Thymus (tissue), 11 donors: ENCODE measurements around the gene CFDP1. TPM values are rescaled to one million over a fixed set of nuclear protein-coding genes. Genes with fewer than 3 reads are reported as not detected.

Source experiments
- DNase-seq, 9 donors: peaks; one replicate each; pipeline ENCODE4 v3.0.0-alpha.2; 2013; ENCODE audit warnings: low spot score in 9 of 9, low read depth in 6 of 9, missing footprints in 1 of 9
- H3K27ac ChIP-seq, 2 donors: one replicate each; pipeline ENCODE4 v1.5.1; 2013; ENCODE audit warnings: control low read depth in 1 of 2, low read depth in 1 of 2, low read length in 1 of 2, mild to moderate bottlenecking in 1 of 2, moderate library complexity in 1 of 2
- H3K27me3 ChIP-seq, 2 donors: one replicate each; pipeline ENCODE4 v1.5.1; 2013; ENCODE audit warnings: low read length in 1 of 2; ENCODE audit not compliant: control insufficient read depth in 2 of 2, insufficient read depth in 1 of 2
- H3K36me3 ChIP-seq, 2 donors: one replicate each; pipeline ENCODE4 v1.5.1; 2013; ENCODE audit warnings: low read length in 1 of 2, mild to moderate bottlenecking in 1 of 2, moderate library complexity in 1 of 2; ENCODE audit not compliant: control insufficient read depth in 2 of 2, insufficient read depth in 2 of 2
- H3K4me1 ChIP-seq, 2 donors: one replicate each; pipeline ENCODE4 v1.5.1; 2013; ENCODE audit warnings: low read length in 2 of 2; ENCODE audit not compliant: control insufficient read depth in 2 of 2, insufficient read depth in 2 of 2
- H3K4me3 ChIP-seq, 2 donors: one replicate each; pipeline ENCODE4 v1.5.1; 2013; ENCODE audit warnings: low read length in 2 of 2, control low read depth in 1 of 2, mild to moderate bottlenecking in 1 of 2
- H3K9me3 ChIP-seq, 2 donors: one replicate each; pipeline ENCODE4 v1.5.1; 2013; ENCODE audit warnings: low read length in 1 of 2, mild to moderate bottlenecking in 1 of 2; ENCODE audit not compliant: control insufficient read depth in 2 of 2, insufficient read depth in 1 of 2
- WGBS: extraction: QIAGEN DNeasy Blood & Tissue Kit; methylation state at CpG from one replicate; pipeline ENCODE4 v1.1.7; 2013; 5-methylcytosine and 5-hydroxymethylcytosine counted together
- polyA plus RNA-seq: library from polyadenylated mRNA; stranded (reverse); fragments of 200-250 nt; gene quantifications from one replicate; pipeline ENCODE4 v1.2.3, GENCODE V29; 2013
- total RNA-seq: library from RNA; stranded (reverse); fragments of 120-200 nt; gene quantifications from one replicate; pipeline ENCODE4 v1.2.4, GENCODE V29; 2013
- donor health status: healthy.

Gene CFDP1
- total and polyA plus RNA-seq, 2 donors: 78.3 to 78.5 TPM

GRCh38 chr16:75244844-75245758 is 188.2 kb downstream of the CFDP1 start:
- Histone ChIP-seq H3K36me3 (no peaks in the 10 kb centered on the region), H3K9me3 (no peaks in the 10 kb centered on the region), H3K27me3 (peaks cover 32 to 55% of the 10 kb centered on the region in 2 donors), H3K4me1 (peaks cover 0 to 11% of the 10 kb centered on the region in 2 donors), H3K27ac (peak overlapping the region; percentile 19 to 57), H3K4me3 (no peak overlapping the region)
- 77% methylated on average over 25 of the region's 25 CpGs for WGBS
- no peak for DNase-seq

GRCh38 chr16:75244225-75244809 is 189.0 kb downstream of the CFDP1 start:
- Histone ChIP-seq H3K4me1 (peaks cover 0 to 11% of the 10 kb centered on the region in 2 donors), H3K27ac (peak overlapping the region; percentile 57 to 64), H3K27me3 (peaks cover 24 to 48% of the 10 kb centered on the region in 2 donors), H3K4me3 (no peak overlapping the region), H3K36me3 (no peaks in the 10 kb centered on the region), H3K9me3 (no peaks in the 10 kb centered on the region)
- WGBS: 87% methylated on average over 7 of the region's 7 CpGs
- no peak for DNase-seq

Other genes with a start within 250 kb of the CFDP1 start
- gene CTRB2, start 226.3 kb downstream of the CFDP1 start, total RNA-seq: not detected
- gene CTRB2, start 226.3 kb downstream of the CFDP1 start, polyA plus RNA-seq: 0.59 TPM
- 0.14 TPM for gene CTRB1, start 214.5 kb downstream of the CFDP1 start, total RNA-seq
- gene CTRB1, start 214.5 kb downstream of the CFDP1 start, polyA plus RNA-seq: 0.78 TPM
- 2.9 TPM for gene BCAR1, start 181.9 kb downstream of the CFDP1 start, total RNA-seq
- gene BCAR1, start 181.9 kb downstream of the CFDP1 start, polyA plus RNA-seq: 14.5 TPM
- gene TMEM170A, start 31.2 kb upstream of the CFDP1 start, total RNA-seq: 18.8 TPM
- gene TMEM170A, start 31.2 kb upstream of the CFDP1 start, polyA plus RNA-seq: 11.1 TPM
- gene CHST6, start 61.9 kb upstream of the CFDP1 start, total RNA-seq: 0.09 TPM
- gene CHST6, start 61.9 kb upstream of the CFDP1 start, polyA plus RNA-seq: 0.87 TPM
- not detected for gene CHST5, start 102.6 kb upstream of the CFDP1 start, total RNA-seq
- gene CHST5, start 102.6 kb upstream of the CFDP1 start, polyA plus RNA-seq: 0.11 TPM
- 2.2 TPM for gene TMEM231, start 122.7 kb upstream of the CFDP1 start, total RNA-seq
- 4.5 TPM for gene TMEM231, start 122.7 kb upstream of the CFDP1 start, polyA plus RNA-seq
- 103 TPM for gene GABARAPL2, start 132.9 kb upstream of the CFDP1 start, total RNA-seq
- 223 TPM for gene GABARAPL2, start 132.9 kb upstream of the CFDP1 start, polyA plus RNA-seq
- gene ADAT1, start 189.8 kb upstream of the CFDP1 start, total RNA-seq: 23.2 TPM
- gene ADAT1, start 189.8 kb upstream of the CFDP1 start, polyA plus RNA-seq: 22.2 TPM
- 149 TPM for gene KARS1, start 214.2 kb upstream of the CFDP1 start, total RNA-seq
- 88.3 TPM for gene KARS1, start 214.2 kb upstream of the CFDP1 start, polyA plus RNA-seq
- gene TERF2IP, start 214.3 kb upstream of the CFDP1 start, total RNA-seq: 82.2 TPM
- gene TERF2IP, start 214.3 kb upstream of the CFDP1 start, polyA plus RNA-seq: 103 TPM
- not detected for gene CPHXL2, start 243.5 kb upstream of the CFDP1 start, total RNA-seq
- gene CPHXL2, start 243.5 kb upstream of the CFDP1 start, polyA plus RNA-seq: not detected